Spleen (tissue), 7 donors: ENCODE results near the gene SFXN5.

ENCODE experiments used
- CTCF ChIP-seq, 11 experiments: fragments of 200-600 bp in 7 of 11; fragments of 450-650 bp in 4 of 11; sonication (generic) in 4 of 11; IDR thresholded peaks in 8 of 11; conservative IDR thresholded peaks in 3 of 11; 1 replicate in 7 of 11; 2 replicates in 4 of 11; pipeline versions ENCODE4 v1.4.0 to v1.8.0; 2016 to 2021; ENCODE audit warnings: antibody characterized with exemption in 11 of 11, inconsistent platforms in 4 of 11, mild to moderate bottlenecking in 1 of 11
- POLR2AphosphoS5 ChIP-seq, 3 donors: sonication (generic); formaldehyde crosslinking; IDR thresholded peaks; one replicate each; pipeline ENCODE4 v1.5.1; 2017; ENCODE audit warnings: antibody characterized with exemption in 3 of 3
- donor health status: DM: no; HTN: no; CAD: no; lungs with moderate emphysema.
- donor health status: DM: no; HTN: no; CAD: no.
- donor health status: DM: no; HTN: no; CAD: no.

GRCh38 chr2:73082523-73083410, 11.3 kb upstream of the SFXN5 start:
- TF ChIP-seq CTCF (IDR thresholded peaks at IDR 0.05 in 8 of 11, conservative IDR thresholded peaks at IDR 0.05 in 3 of 11) (no peak), POLR2AphosphoS5 (IDR thresholded peaks at IDR 0.05) (no peak)
